GM12873 (cell line): ENCODE data around the gene MAP2K4.

ENCODE experiments used
- TF ChIP-seq, protein P1 (sequence below): IDR thresholded peaks from 2 replicates; pipeline ENCODE4 v1.5.1; 2012; ENCODE audit warnings: low read depth, mild to moderate bottlenecking, moderate library complexity, low read length, control low read depth; ENCODE audit not compliant: insufficient read depth; ENCODE audit errors: missing control alignments

Gene MAP2K4

DNA sequence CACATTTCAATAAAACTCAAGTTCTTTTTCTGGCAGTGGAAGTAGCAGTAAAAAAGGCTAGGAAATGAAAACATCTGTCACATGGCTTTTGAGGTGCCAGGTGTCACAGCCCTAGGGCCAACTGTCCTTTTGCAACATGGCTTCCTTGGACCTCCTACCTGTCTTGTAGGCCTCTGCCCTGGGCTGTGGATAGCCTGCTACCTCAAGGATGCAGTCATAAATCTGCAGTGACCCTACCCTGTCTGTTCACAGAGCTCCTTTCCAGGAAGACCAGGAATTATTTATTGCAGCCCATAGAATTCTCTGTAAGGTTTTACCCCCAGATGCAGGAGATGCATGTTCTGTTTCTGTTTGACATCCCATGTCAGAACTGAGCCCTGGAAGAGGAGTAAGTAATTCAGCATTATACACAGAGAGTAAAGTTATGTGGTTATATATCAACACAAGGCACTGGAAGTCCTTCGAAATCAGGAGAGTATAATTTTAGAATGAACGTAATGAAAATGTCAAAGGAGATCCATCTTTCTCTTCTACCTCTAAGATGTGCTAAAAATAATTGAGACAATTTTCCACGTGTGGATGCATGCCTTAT is 172.6 kb downstream of the MAP2K4 start:
- TF ChIP-seq, protein P1, sequence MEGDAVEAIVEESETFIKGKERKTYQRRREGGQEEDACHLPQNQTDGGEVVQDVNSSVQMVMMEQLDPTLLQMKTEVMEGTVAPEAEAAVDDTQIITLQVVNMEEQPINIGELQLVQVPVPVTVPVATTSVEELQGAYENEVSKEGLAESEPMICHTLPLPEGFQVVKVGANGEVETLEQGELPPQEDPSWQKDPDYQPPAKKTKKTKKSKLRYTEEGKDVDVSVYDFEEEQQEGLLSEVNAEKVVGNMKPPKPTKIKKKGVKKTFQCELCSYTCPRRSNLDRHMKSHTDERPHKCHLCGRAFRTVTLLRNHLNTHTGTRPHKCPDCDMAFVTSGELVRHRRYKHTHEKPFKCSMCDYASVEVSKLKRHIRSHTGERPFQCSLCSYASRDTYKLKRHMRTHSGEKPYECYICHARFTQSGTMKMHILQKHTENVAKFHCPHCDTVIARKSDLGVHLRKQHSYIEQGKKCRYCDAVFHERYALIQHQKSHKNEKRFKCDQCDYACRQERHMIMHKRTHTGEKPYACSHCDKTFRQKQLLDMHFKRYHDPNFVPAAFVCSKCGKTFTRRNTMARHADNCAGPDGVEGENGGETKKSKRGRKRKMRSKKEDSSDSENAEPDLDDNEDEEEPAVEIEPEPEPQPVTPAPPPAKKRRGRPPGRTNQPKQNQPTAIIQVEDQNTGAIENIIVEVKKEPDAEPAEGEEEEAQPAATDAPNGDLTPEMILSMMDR = no peak
